A673 (cell line): Measurements from ENCODE around the gene SRP54.

Experiments used
- EZH2 ChIP-seq: fragments of 200-600 bp; sonication (generic); IDR thresholded peaks from 2 replicates; pipeline ENCODE4 v1.6.1; 2017; ENCODE audit warnings: borderline replicate concordance, low read depth, mild to moderate bottlenecking, mixed read lengths, antibody characterized with exemption, low read length; ENCODE audit not compliant: poor library complexity, severe bottlenecking
- TF ChIP-seq, protein P1 (sequence below): fragments of 300-800, 200-600 bp; sonication (generic); conservative IDR thresholded peaks from 2 replicates; pipeline ENCODE4 v1.5.1; 2017; ENCODE audit warnings: low read depth, mild to moderate bottlenecking, antibody characterized with exemption, low read length, moderate library complexity, mixed read lengths

DNA sequence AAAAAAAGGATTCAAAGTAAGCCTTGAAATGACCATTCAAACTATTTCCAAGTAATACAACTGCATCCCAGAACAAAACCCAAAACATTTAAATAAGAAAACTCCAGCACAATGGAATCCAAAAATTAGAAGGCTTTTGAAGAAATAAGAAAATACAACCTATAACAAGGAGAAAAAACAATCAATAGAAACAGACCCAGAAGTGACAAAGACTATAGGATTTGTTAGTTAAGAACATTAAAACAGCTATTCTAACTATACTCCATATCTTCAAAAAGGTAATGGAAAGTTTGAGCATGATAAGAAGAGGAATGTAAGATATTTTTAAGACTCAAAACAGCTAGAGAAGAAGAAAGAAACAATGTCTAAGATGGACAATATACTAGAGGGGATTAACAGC, 39.3 kb upstream of the SRP54 start:
- TF ChIP-seq, protein P1, sequence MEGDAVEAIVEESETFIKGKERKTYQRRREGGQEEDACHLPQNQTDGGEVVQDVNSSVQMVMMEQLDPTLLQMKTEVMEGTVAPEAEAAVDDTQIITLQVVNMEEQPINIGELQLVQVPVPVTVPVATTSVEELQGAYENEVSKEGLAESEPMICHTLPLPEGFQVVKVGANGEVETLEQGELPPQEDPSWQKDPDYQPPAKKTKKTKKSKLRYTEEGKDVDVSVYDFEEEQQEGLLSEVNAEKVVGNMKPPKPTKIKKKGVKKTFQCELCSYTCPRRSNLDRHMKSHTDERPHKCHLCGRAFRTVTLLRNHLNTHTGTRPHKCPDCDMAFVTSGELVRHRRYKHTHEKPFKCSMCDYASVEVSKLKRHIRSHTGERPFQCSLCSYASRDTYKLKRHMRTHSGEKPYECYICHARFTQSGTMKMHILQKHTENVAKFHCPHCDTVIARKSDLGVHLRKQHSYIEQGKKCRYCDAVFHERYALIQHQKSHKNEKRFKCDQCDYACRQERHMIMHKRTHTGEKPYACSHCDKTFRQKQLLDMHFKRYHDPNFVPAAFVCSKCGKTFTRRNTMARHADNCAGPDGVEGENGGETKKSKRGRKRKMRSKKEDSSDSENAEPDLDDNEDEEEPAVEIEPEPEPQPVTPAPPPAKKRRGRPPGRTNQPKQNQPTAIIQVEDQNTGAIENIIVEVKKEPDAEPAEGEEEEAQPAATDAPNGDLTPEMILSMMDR, result no peak
- TF ChIP-seq EZH2, result no peak
